SK-N-SH treated with all-trans-retinoic acid at 6 μM for 48 hours (cell line): ENCODE measurements around the gene CMTM2.

Experiments
- BACH2 ChIP-seq: fragments of 250-450 bp; sonication (Bioruptor Pico); IDR thresholded peaks from 2 replicates; pipeline ENCODE4 v1.9.0; 2021; ENCODE audit warnings: mild to moderate bottlenecking, borderline replicate concordance
- CREB5 ChIP-seq: fragments of 250-450 bp; sonication (Bioruptor Pico); IDR thresholded peaks from 2 replicates; pipeline ENCODE4 v1.5.1; 2020; ENCODE audit warnings: low read depth, mild to moderate bottlenecking, moderate library complexity
- CSDC2 ChIP-seq: fragments of 250-450 bp; sonication (Bioruptor Pico); IDR thresholded peaks from 2 replicates; pipeline ENCODE4 v1.5.0; 2020; ENCODE audit warnings: mild to moderate bottlenecking, moderate library complexity
- CSRNP3 ChIP-seq: fragments of 250-450 bp; sonication (Bioruptor Pico); IDR thresholded peaks from 2 replicates; pipeline ENCODE4 v1.5.1; 2021; ENCODE audit warnings: mild to moderate bottlenecking, moderate library complexity
- GLIS3 ChIP-seq: fragments of 250-450 bp; sonication (Bioruptor Pico); IDR thresholded peaks from 2 replicates; pipeline ENCODE4 v1.5.0; 2020; ENCODE audit warnings: mild to moderate bottlenecking, moderate library complexity
- PATZ1 ChIP-seq: fragments of 250-450 bp; sonication (Bioruptor Pico); IDR thresholded peaks from 2 replicates; pipeline ENCODE4 v1.8.0; 2020; ENCODE audit warnings: mild to moderate bottlenecking, moderate library complexity, borderline replicate concordance
- POU6F1 ChIP-seq: fragments of 250-450 bp; sonication (Bioruptor Pico); IDR thresholded peaks from 2 replicates; pipeline ENCODE4 v1.8.0; 2021; ENCODE audit warnings: low read depth, mild to moderate bottlenecking, moderate library complexity, borderline replicate concordance
- PPARA ChIP-seq: fragments of 250-450 bp; sonication (Bioruptor Pico); IDR thresholded peaks from 2 replicates; pipeline ENCODE4 v1.5.0; 2020; ENCODE audit warnings: mild to moderate bottlenecking, borderline replicate concordance
- TSHZ2 ChIP-seq: fragments of 250-450 bp; sonication (Bioruptor Pico); IDR thresholded peaks from 2 replicates; pipeline ENCODE4 v1.5.0; 2020; ENCODE audit warnings: mild to moderate bottlenecking, moderate library complexity
- ZFP3 ChIP-seq: fragments of 250-450 bp; sonication (Bioruptor Pico); IDR thresholded peaks from 2 replicates; pipeline ENCODE4 v1.5.0; 2020; ENCODE audit warnings: mild to moderate bottlenecking, moderate library complexity
- ZNF565 ChIP-seq: fragments of 450-650 bp; formaldehyde crosslinking; conservative IDR thresholded peaks from 2 replicates; pipeline ENCODE4 v1.5.0; 2020; ENCODE audit warnings: low read depth, mild to moderate bottlenecking, moderate library complexity

- TF ChIP-seq ZFP3 (CRISPR knock-in tag) (no peak), PATZ1 (CRISPR knock-in tag) (peak; percentile 64; the same call in 1 of the 2 replicates), GLIS3 (CRISPR knock-in tag) (no peak), CSDC2 (CRISPR knock-in tag) (no peak), CSRNP3 (no peak), PPARA (CRISPR knock-in tag) (no peak), POU6F1 (CRISPR knock-in tag) (no peak), BACH2 (no peak), ZNF565 (CRISPR knock-in tag) (no peak), CREB5 (CRISPR knock-in tag) (no peak), TSHZ2 (CRISPR knock-in tag) (no peak)
These were observed 15.5 kb upstream of the CMTM2 start for GRCh38 chr16:66563574-66564334.
